GM12878 (cell line): ENCODE data around the gene SKAP1. TPM values are rescaled to one million over a fixed set of nuclear protein-coding genes. Genes with fewer than 3 reads are reported as not detected.
A peak's percentile ranks its signal among the peaks of the same experiment; 100 is the strongest.

Experiments
- ATAC-seq: fragments of 200-7000 bp; cut with Tn5 transposase; 3 replicates; pipeline ENCODE4 v1.9.1; 2020; ENCODE audit warnings: mild to moderate bottlenecking, moderate library complexity
- BruUV-seq: library from RNA; stranded (reverse); fragments of 400-500 nt; replicated peaks from 2 replicates; lab custom pipeline; 2021; lab: Mats Ljungman, UMichigan
- CTCF ChIA-PET: fragments of 300-600 bp; sonication (Branson Sonifier 250); formaldehyde crosslinking; extraction: SDS; loops from one replicate; lab custom pipeline; 2021; ENCODE audit warnings: inconsistent platforms; lab: Yijun Ruan, JAX
- POLR2A ChIA-PET: fragments of 350-600 bp; formaldehyde crosslinking; extraction: SDS; loops from one replicate; lab custom pipeline; 2021; ENCODE audit warnings: inconsistent platforms; lab: Charles Lee
- RAD21 ChIA-PET: fragments of 300-600 bp; sonication (Branson Sonifier 250); formaldehyde crosslinking; loops from one replicate; lab custom pipeline; 2023; ENCODE audit warnings: antibody characterized with exemption; ENCODE audit not compliant: unreplicated experiment; lab: Charles Lee
- SMC1A ChIA-PET: fragments of 300-600 bp; sonication (Branson Sonifier 250); formaldehyde crosslinking; loops from one replicate; lab custom pipeline; 2023; ENCODE audit not compliant: unreplicated experiment, uncharacterized antibody; lab: Charles Lee
- DNase-seq: peaks from one replicate; pipeline ENCODE4 v3.0.0-alpha.2; 2011; ENCODE audit warnings: low read depth, low spot score
- FAIRE-seq: peaks from 3 replicates; lab custom pipeline; 2011; peaks lifted over from hg19 to GRCh38; lab: Jason Lieb, UNC
- H2AFZ ChIP-seq: 2 replicates; pipeline ENCODE4 v1.6.0; 2011; ENCODE audit warnings: low read depth, low read length, control low read depth; ENCODE audit not compliant: control insufficient read depth
- H3K27ac ChIP-seq: 2 replicates; pipeline ENCODE4 v1.5.1; 2011; ENCODE audit warnings: control low read depth; ENCODE audit not compliant: control insufficient read depth, insufficient read depth
- H3K27me3 ChIP-seq, 2 experiments: replicated peaks in 1 of 2; 2 replicates each; pipeline versions ENCODE4 v1.6.0 to v1.6.1; 2011; ENCODE audit warnings: low read length in 1 of 2; ENCODE audit not compliant: control insufficient read depth in 2 of 2, insufficient read depth in 2 of 2
- H3K36me3 ChIP-seq, 2 experiments: 2 replicates each; pipeline ENCODE4 v1.5.1; 2011; ENCODE audit warnings: low read length in 1 of 2; ENCODE audit not compliant: control insufficient read depth in 2 of 2, insufficient read depth in 2 of 2
- H3K4me1 ChIP-seq: 2 replicates; pipeline ENCODE4 v1.6.1; 2011; ENCODE audit warnings: mild to moderate bottlenecking, low read length, moderate library complexity, mixed read lengths; ENCODE audit not compliant: control insufficient read depth, insufficient read depth
- H3K4me2 ChIP-seq: 2 replicates; pipeline ENCODE4 v1.6.0; 2011; ENCODE audit warnings: control low read depth; ENCODE audit not compliant: control insufficient read depth, insufficient read depth
- H3K4me3 ChIP-seq: fragments of 200-600 bp; sonication (generic); 2 replicates; pipeline ENCODE4 v1.5.1; 2016
- H3K79me2 ChIP-seq: 2 replicates; pipeline ENCODE4 v1.6.0; 2011; ENCODE audit warnings: low read length; ENCODE audit not compliant: control insufficient read depth, insufficient read depth
- H3K9ac ChIP-seq: 2 replicates; pipeline ENCODE4 v1.8.0; 2011; ENCODE audit warnings: low read length, control low read depth, mixed read lengths; ENCODE audit not compliant: control insufficient read depth, insufficient read depth
- H3K9me3 ChIP-seq: replicated peaks from 3 replicates; pipeline ENCODE4 v1.5.1; 2011; ENCODE audit warnings: mild to moderate bottlenecking, low read length; ENCODE audit not compliant: control insufficient read depth, insufficient read depth
- H4K20me1 ChIP-seq: 2 replicates; pipeline ENCODE4 v1.6.0; 2011; ENCODE audit not compliant: control insufficient read depth, insufficient read depth
- CREB1 ChIP-seq: IDR thresholded peaks from 2 replicates; pipeline ENCODE4 v1.6.1; 2012; ENCODE audit warnings: low read depth, mild to moderate bottlenecking, inconsistent platforms
- NR2C1 ChIP-seq: fragments of 450-650 bp; IDR thresholded peaks from 2 replicates; pipeline ENCODE4 v1.6.1; 2017; ENCODE audit warnings: antibody characterized with exemption, mild to moderate bottlenecking, moderate library complexity
- NR2F1 ChIP-seq: fragments of 450-650 bp; conservative IDR thresholded peaks from 2 replicates; pipeline ENCODE4 v1.6.1; 2017; ENCODE audit warnings: mild to moderate bottlenecking
- PML ChIP-seq: IDR thresholded peaks from 2 replicates; pipeline ENCODE4 v1.6.1; 2012; ENCODE audit warnings: low read length, inconsistent platforms
- RAD21 ChIP-seq: IDR thresholded peaks from 2 replicates; pipeline ENCODE4 v1.6.1; 2011; ENCODE audit warnings: mild to moderate bottlenecking, low read depth, low read length, moderate library complexity; ENCODE audit not compliant: insufficient read depth
- ZNF24 ChIP-seq: fragments of 450-650 bp; IDR thresholded peaks from 2 replicates; pipeline ENCODE4 v1.6.1; 2017; ENCODE audit warnings: antibody characterized with exemption, mild to moderate bottlenecking
- WGBS: methylation state at CpG from one replicate; pipeline ENCODE4 v1.1.6; 2016; ENCODE audit warnings: low lambda C conversion rate; ENCODE audit not compliant: insufficient replicate concordance, insufficient coverage; ENCODE audit errors: missing lambda C conversion rate; 5-methylcytosine and 5-hydroxymethylcytosine counted together
- in situ Hi-C: fragments of 300-500 bp; cut with MboI; formaldehyde crosslinking; loops from 9 replicates; pipeline ENCODE4 v1.14.3; 2018; ENCODE audit warnings: mixed read lengths
- intact Hi-C: fragments of 100-400 bp; cut with micrococcal nuclease; formaldehyde crosslinking; loops from one replicate; pipeline ENCODE4 v1.14.2; 2022; ENCODE audit not compliant: unreplicated experiment
- polyA plus RNA-seq, 11 experiments: library from polyadenylated mRNA; depleted of rRNA in 4 of 11; unstranded in 6 of 11; stranded (reverse) in 5 of 11; fragments of >200 nt; fragmentation: Nextera tagmentation in 4 of 11; fragmentation: Illumina TruSeq in 1 of 11; extraction: Ambion mirVana in 4 of 11; extraction: Trizol in 1 of 11; gene quantifications; 1 replicate in 1 of 11; 2 replicates in 10 of 11; pipeline versions ENCODE4 v1.2.1 to v1.2.3, GENCODE V29; 2011 to 2016; ENCODE audit warnings: inconsistent platforms in 2 of 11, missing spikeins in 2 of 11, low read depth in 1 of 11
- total RNA-seq, 4 experiments: library from RNA; depleted of rRNA in 3 of 4; stranded (reverse); fragments of >200 nt in 3 of 4; fragmentation: Illumina TruSeq in 1 of 4; extraction: Trizol in 1 of 4; gene quantifications; 2 replicates each; pipeline versions ENCODE4 v1.2.1 to v1.2.3, GENCODE V29; 2013 to 2021
- TF ChIP-seq, protein P1 (sequence below): fragments of 450-650 bp; formaldehyde crosslinking; IDR thresholded peaks from 2 replicates; pipeline ENCODE4 v1.5.0; 2022; ENCODE audit warnings: mild to moderate bottlenecking, missing genetic modification characterization

Gene SKAP1
- total and polyA plus RNA-seq, 10 of the 15 experiments (the other 5 are each of a cell fraction or from before 2014, with no cell fraction given): 17.1 to 97.6 (median 35.9) TPM

GRCh38 chr17:48314716-48315115, 115.3 kb downstream of the SKAP1 start (continued):
- TF ChIP-seq, protein P1, sequence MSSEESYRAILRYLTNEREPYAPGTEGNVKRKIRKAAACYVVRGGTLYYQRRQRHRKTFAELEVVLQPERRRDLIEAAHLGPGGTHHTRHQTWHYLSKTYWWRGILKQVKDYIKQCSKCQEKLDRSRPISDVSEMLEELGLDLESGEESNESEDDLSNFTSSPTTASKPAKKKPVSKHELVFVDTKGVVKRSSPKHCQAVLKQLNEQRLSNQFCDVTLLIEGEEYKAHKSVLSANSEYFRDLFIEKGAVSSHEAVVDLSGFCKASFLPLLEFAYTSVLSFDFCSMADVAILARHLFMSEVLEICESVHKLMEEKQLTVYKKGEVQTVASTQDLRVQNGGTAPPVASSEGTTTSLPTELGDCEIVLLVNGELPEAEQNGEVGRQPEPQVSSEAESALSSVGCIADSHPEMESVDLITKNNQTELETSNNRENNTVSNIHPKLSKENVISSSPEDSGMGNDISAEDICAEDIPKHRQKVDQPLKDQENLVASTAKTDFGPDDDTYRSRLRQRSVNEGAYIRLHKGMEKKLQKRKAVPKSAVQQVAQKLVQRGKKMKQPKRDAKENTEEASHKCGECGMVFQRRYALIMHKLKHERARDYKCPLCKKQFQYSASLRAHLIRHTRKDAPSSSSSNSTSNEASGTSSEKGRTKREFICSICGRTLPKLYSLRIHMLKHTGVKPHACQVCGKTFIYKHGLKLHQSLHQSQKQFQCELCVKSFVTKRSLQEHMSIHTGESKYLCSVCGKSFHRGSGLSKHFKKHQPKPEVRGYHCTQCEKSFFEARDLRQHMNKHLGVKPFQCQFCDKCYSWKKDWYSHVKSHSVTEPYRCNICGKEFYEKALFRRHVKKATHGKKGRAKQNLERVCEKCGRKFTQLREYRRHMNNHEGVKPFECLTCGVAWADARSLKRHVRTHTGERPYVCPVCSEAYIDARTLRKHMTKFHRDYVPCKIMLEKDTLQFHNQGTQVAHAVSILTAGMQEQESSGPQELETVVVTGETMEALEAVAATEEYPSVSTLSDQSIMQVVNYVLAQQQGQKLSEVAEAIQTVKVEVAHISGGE (CRISPR knock-in tag): no peak
- no peak for TF ChIP-seq ZNF24
- TF ChIP-seq NR2F1: no peak
- TF ChIP-seq CREB1: no peak

DNA sequence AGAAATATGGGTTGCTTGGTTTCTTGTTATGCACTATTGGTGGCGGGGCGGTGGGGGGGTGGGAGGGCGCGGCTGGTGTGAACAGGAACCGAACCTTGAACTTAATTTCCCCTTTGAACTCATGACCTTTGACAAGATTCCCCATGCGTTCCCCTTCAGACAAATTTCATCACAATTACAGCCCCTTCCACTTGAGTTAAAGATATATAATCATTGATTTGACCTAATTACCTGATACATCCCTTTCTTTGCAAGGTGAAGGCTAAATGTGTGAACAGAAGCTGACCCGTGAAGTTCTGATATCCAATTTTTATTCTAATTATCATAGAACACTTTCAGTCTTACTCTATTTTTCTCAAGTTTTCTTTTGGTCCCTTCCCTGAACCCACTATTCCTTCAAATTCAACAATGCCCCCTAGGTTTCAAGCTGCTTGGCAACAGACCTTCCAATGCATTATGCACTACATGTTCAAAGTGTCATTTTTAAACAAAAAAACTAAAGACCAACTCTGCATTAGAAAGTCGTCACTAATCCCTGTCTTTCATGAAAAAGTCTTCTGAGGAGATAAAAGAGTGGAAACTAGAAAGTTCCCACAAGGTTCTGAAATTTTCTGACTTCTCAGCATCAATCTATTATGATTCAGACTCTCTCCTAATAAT, 116.8 kb downstream of the SKAP1 start:
- DNase-seq (no peak), ATAC-seq (no peak), FAIRE-seq (no peak)
- no peaks in the 10 kb centered on the region for H3K27me3 ChIP-seq
- in situ Hi-C loops: no loop called here
- no peaks in the 10 kb centered on the region for H4K20me1 ChIP-seq
- 66% methylated on average over 8 of the region's 8 CpGs for WGBS
- H3K4me3 ChIP-seq: no peak overlapping the region
- ChIA-PET RAD21 (interaction anchor here (0.5 kb wide), 1 partner anchor 49 kb away, joined by 3 read pairs; no protein-coding TSS in a partner anchor), POLR2A (interaction anchor here (0.5 kb wide), 1 partner anchor 79 kb away, joined by 6 read pairs; no protein-coding TSS in a partner anchor), CTCF (interaction anchor here (0.9 to 2.3 kb wide), 2 partner anchors 53 to 279 kb away, joined by 3 to 7 read pairs; no protein-coding TSS in a partner anchor)
- H3K9me3 ChIP-seq: no peaks in the 10 kb centered on the region
- intact Hi-C loops: no loop called here
- no TSS peak for BruUV-seq
- no peak overlapping the region for H3K9ac ChIP-seq
- H3K4me2 ChIP-seq: no peak overlapping the region
- peak overlapping the region; percentile 10; the same call in 1 of the 2 replicates for H3K27ac ChIP-seq
- no peak overlapping the region for H2AFZ ChIP-seq
- H3K36me3 ChIP-seq: peaks cover 0 to 2% of the 10 kb centered on the region in 2 experiments; a peak in 3 of 4 replicates
- H3K4me1 ChIP-seq: peaks cover 6% of the 10 kb centered on the region; the same call in 1 of the 2 replicates
- TF ChIP-seq NR2C1 (peak; percentile 69), RAD21 (no peak), NR2F1 (peak; percentile 66), PML (no peak)
- TF ChIP-seq, all 136 proteins: peak for 2
- SMC1A ChIA-PET: no interaction called here
- H3K79me2 ChIP-seq: no peaks in the 10 kb centered on the region
